ENCODE measurements around the gene ADARB1. TPM values are rescaled to one million over a fixed set of nuclear protein-coding genes. Genes with fewer than 3 reads are reported as not detected.

Gene ADARB1
- polyA plus RNA-seq, 3 donors = 0.40 to 2.6 (median 1.0) TPM

- DNase-seq = no peak
- Mint-ChIP-seq H3K27ac (no peak overlapping the region), H3K9me3 (peaks cover 4 to 14% (median 10%) of the 10 kb centered on the region in 7 donors), H3K4me1 (peaks cover 2% of the 10 kb centered on the region), H3K36me3 (no peaks in the 10 kb centered on the region), H3K4me3 (no peak overlapping the region), H3K27me3 (ENCODE audit: low read depth in 3 of 3) (peaks cover 0 to 6% (median 2%) of the 10 kb centered on the region in 3 donors)
- Histone ChIP-seq H3K79me2 (ENCODE audit: insufficient read depth, low read length) (no peaks in the 10 kb centered on the region), H3K9me3 (replicated peaks in 1 of 2; ENCODE audit: control insufficient read depth in 1 of 2, insufficient read depth in 1 of 2, low read length in 2 of 2) (peaks cover 7% of the 10 kb centered on the region in 2 donors), H3K4me1 (ENCODE audit: control insufficient read depth in 1 of 2, insufficient read depth in 2 of 2, low read length in 2 of 2) (no peaks in the 10 kb centered on the region), H2AFZ (ENCODE audit: insufficient read depth, low read depth, low read length, poor library complexity, severe bottlenecking) (no peak overlapping the region), H3K27ac (ENCODE audit: low read depth in 1 of 2, low read length in 2 of 2) (no peak overlapping the region), H3K36me3 (replicated peaks in 1 of 2; ENCODE audit: control insufficient read depth in 1 of 2, insufficient read depth in 2 of 2, low read length in 2 of 2) (no peaks in the 10 kb centered on the region), H3K9ac (ENCODE audit: insufficient read depth, low read length, poor library complexity, severe bottlenecking) (no peak overlapping the region), H3K4me3 (replicated peaks in 1 of 3; ENCODE audit: low read depth in 2 of 3, low read length in 3 of 3) (no peak overlapping the region), H3K27me3 (ENCODE audit: control insufficient read depth in 2 of 2, insufficient read depth in 2 of 2, low read length in 2 of 2) (no peaks in the 10 kb centered on the region), H3K4me2 (replicated peaks; ENCODE audit: extremely low read depth, low read length, poor library complexity, severe bottlenecking) (no peak overlapping the region), H4K20me1 (ENCODE audit: insufficient read depth, low read length) (no peaks in the 10 kb centered on the region)
- TF ChIP-seq, protein P1, sequence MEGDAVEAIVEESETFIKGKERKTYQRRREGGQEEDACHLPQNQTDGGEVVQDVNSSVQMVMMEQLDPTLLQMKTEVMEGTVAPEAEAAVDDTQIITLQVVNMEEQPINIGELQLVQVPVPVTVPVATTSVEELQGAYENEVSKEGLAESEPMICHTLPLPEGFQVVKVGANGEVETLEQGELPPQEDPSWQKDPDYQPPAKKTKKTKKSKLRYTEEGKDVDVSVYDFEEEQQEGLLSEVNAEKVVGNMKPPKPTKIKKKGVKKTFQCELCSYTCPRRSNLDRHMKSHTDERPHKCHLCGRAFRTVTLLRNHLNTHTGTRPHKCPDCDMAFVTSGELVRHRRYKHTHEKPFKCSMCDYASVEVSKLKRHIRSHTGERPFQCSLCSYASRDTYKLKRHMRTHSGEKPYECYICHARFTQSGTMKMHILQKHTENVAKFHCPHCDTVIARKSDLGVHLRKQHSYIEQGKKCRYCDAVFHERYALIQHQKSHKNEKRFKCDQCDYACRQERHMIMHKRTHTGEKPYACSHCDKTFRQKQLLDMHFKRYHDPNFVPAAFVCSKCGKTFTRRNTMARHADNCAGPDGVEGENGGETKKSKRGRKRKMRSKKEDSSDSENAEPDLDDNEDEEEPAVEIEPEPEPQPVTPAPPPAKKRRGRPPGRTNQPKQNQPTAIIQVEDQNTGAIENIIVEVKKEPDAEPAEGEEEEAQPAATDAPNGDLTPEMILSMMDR (IDR thresholded peaks at IDR 0.05) = no peak
- WGBS (ENCODE audit: insufficient coverage) = 98% methylated on average over 6 of the region's 6 CpGs
- intact Hi-C loops (cut with micrococcal nuclease) = loop anchor here in 1 of 2 donors (10.0 kb wide), 1 partner anchor 46 kb away; the partner anchor contains the start of gene ADARB1
These were observed 46.6 kb downstream of the ADARB1 start for GRCh38 chr21:45120975-45121374.

GRCh38 chr21:45122030-45122429 lies 47.6 kb downstream of the ADARB1 start:
- DNase-seq = no peak
- Mint-ChIP-seq H3K9me3 (peaks cover 4 to 13% (median 10%) of the 10 kb centered on the region in 7 donors), H3K27ac (no peak overlapping the region), H3K4me1 (peaks cover 2% of the 10 kb centered on the region), H3K36me3 (no peaks in the 10 kb centered on the region), H3K4me3 (no peak overlapping the region), H3K27me3 (ENCODE audit: low read depth in 3 of 3) (peaks cover 0 to 4% (median 2%) of the 10 kb centered on the region in 3 donors)
- Histone ChIP-seq H3K9me3 (replicated peaks in 1 of 2; ENCODE audit: control insufficient read depth in 1 of 2, insufficient read depth in 1 of 2, low read length in 2 of 2) (peaks cover 6 to 7% of the 10 kb centered on the region in 2 donors), H3K9ac (ENCODE audit: insufficient read depth, low read length, poor library complexity, severe bottlenecking) (no peak overlapping the region), H3K27ac (ENCODE audit: low read depth in 1 of 2, low read length in 2 of 2) (no peak overlapping the region), H3K4me1 (ENCODE audit: control insufficient read depth in 1 of 2, insufficient read depth in 2 of 2, low read length in 2 of 2) (no peaks in the 10 kb centered on the region), H3K27me3 (ENCODE audit: control insufficient read depth in 2 of 2, insufficient read depth in 2 of 2, low read length in 2 of 2) (no peaks in the 10 kb centered on the region), H3K36me3 (replicated peaks in 1 of 2; ENCODE audit: control insufficient read depth in 1 of 2, insufficient read depth in 2 of 2, low read length in 2 of 2) (no peaks in the 10 kb centered on the region), H2AFZ (ENCODE audit: insufficient read depth, low read depth, low read length, poor library complexity, severe bottlenecking) (no peak overlapping the region), H3K4me2 (replicated peaks; ENCODE audit: extremely low read depth, low read length, poor library complexity, severe bottlenecking) (no peak overlapping the region), H3K4me3 (replicated peaks in 1 of 3; ENCODE audit: low read depth in 2 of 3, low read length in 3 of 3) (no peak overlapping the region), H4K20me1 (ENCODE audit: insufficient read depth, low read length) (no peaks in the 10 kb centered on the region), H3K79me2 (ENCODE audit: insufficient read depth, low read length) (no peaks in the 10 kb centered on the region)
- TF ChIP-seq, protein P1 (IDR thresholded peaks at IDR 0.05) = no peak
- intact Hi-C loops (cut with micrococcal nuclease) = loop anchor here in 1 of 2 donors (10.0 kb wide), 1 partner anchor 47 kb away; the partner anchor contains the start of gene ADARB1
- 94% methylated on average over 2 of the region's 6 CpGs for WGBS (ENCODE audit: insufficient coverage)

Measured in CD14-positive monocyte (primary cell).